Body of pancreas (tissue), 4 donors: ENCODE results near the gene COL9A3. TPM values are rescaled to one million over a fixed set of nuclear protein-coding genes. Genes with fewer than 3 reads are reported as not detected.

Experiments used
- ATAC-seq: fragments of 150-250 bp; one replicate; pipeline ENCODE4 v1.9.1; 2016
- DNase-seq, 4 donors: peaks; one replicate each; pipeline ENCODE4 v3.0.0-alpha.2; 2019
- H3K27ac ChIP-seq, 4 donors: fragments of 200-600 bp; sonication (generic); 1 replicate in 3 of 4; 2 replicates in 1 of 4; pipeline versions ENCODE4 v1.5.1 to v1.6.1; 2016 to 2019; ENCODE audit warnings: mild to moderate bottlenecking in 1 of 4, mixed read lengths in 1 of 4, moderate library complexity in 1 of 4
- H3K27me3 ChIP-seq, 2 donors: fragments of 200-600 bp; sonication (generic); one replicate each; pipeline ENCODE4 v1.6.0; 2016; ENCODE audit warnings: mild to moderate bottlenecking in 1 of 2
- H3K36me3 ChIP-seq, 2 donors: fragments of 200-600 bp; sonication (generic); replicated peaks in 1 of 2; 2 replicates each; pipeline ENCODE4 v1.5.1; 2016; ENCODE audit warnings: low read depth in 2 of 2; ENCODE audit not compliant: insufficient read depth in 1 of 2
- H3K4me1 ChIP-seq: fragments of 200-600 bp; sonication (generic); one replicate; pipeline ENCODE4 v1.6.0; 2016
- H3K4me3 ChIP-seq, 2 donors: fragments of 200-600 bp; sonication (generic); 1 replicate in 1 of 2; 2 replicates in 1 of 2; pipeline ENCODE4 v1.5.1; 2016 to 2019
- H3K9me3 ChIP-seq, 3 donors: fragments of 200-600 bp; sonication (generic); 1 replicate in 2 of 3; 2 replicates in 1 of 3; pipeline ENCODE4 v1.5.1; 2016
- CTCF ChIP-seq, 7 experiments: fragments of 450-650 bp in 4 of 7; fragments of 200-600 bp in 3 of 7; sonication (generic) in 3 of 7; IDR thresholded peaks; one replicate each; pipeline ENCODE4 v1.5.1; 2016 to 2019; ENCODE audit warnings: antibody characterized with exemption in 7 of 7
- POLR2A ChIP-seq, 3 donors: fragments of 450-650 bp; IDR thresholded peaks; one replicate each; pipeline ENCODE4 v1.6.1; 2016; ENCODE audit warnings: antibody characterized with exemption in 3 of 3, mild to moderate bottlenecking in 2 of 3
- WGBS, 2 donors: methylation state at CpG; one replicate each; pipeline ENCODE4 v1.1.5; 2017; 5-methylcytosine and 5-hydroxymethylcytosine counted together
- intact Hi-C: fragments of 100-400 bp; cut with DNase I; formaldehyde crosslinking; loops from one replicate; pipeline ENCODE4 v1.15.1; 2023
- total RNA-seq, 2 donors: library from RNA; depleted of rRNA; stranded (reverse); fragments of >200 nt; gene quantifications; one replicate each; pipeline ENCODE4 v1.1.0, GENCODE V29; 2016

Gene COL9A3
- total RNA-seq, 2 donors from 2014 or later = 25.2 to 69.5 TPM

- Histone ChIP-seq H3K36me3 (peaks cover 0 to 4% of the 10 kb centered on the region in 2 donors), H3K4me3 (no peak overlapping the region), H3K9me3 (no peaks in the 10 kb centered on the region), H3K27ac (no peak overlapping the region), H3K27me3 (no peaks in the 10 kb centered on the region), H3K4me1 (no peaks in the 10 kb centered on the region)
- DNase-seq = no peak
- TF ChIP-seq CTCF (IDR thresholded peaks at IDR 0.05) = no peak
- no peak for TF ChIP-seq POLR2A (IDR thresholded peaks at IDR 0.05)
- 92 to 95% methylated on average over 12 to 13 of the region's 13 CpGs for WGBS, 2 donors
- ATAC-seq = no peak
- intact Hi-C loops = no loop called here
Measured at GRCh38 chr20:62854121-62854520, 37.3 kb downstream of the COL9A3 start.

- TF ChIP-seq POLR2A (IDR thresholded peaks at IDR 0.05) = no peak
- Histone ChIP-seq H3K27me3 (no peaks in the 10 kb centered on the region), H3K4me1 (peaks cover 10% of the 10 kb centered on the region), H3K27ac (no peak overlapping the region), H3K36me3 (peaks cover 0 to 4% of the 10 kb centered on the region in 2 donors), H3K9me3 (no peaks in the 10 kb centered on the region), H3K4me3 (no peak overlapping the region)
- DNase-seq (no peak), ATAC-seq (no peak)
- intact Hi-C loops = no loop called here
- 95 to 99% methylated on average over 4 to 5 of the region's 5 CpGs for WGBS, 2 donors
Measured at GRCh38 chr20:62855120-62855519, 38.3 kb downstream of the COL9A3 start.

- intact Hi-C loops = no loop called here
- TF ChIP-seq CTCF (IDR thresholded peaks at IDR 0.05) (no peak), POLR2A (IDR thresholded peaks at IDR 0.05) (no peak)
- Histone ChIP-seq H3K9me3 (no peaks in the 10 kb centered on the region), H3K27ac (no peak overlapping the region), H3K4me3 (no peak overlapping the region), H3K36me3 (peaks cover 0 to 4% of the 10 kb centered on the region in 2 donors), H3K27me3 (no peaks in the 10 kb centered on the region), H3K4me1 (peaks cover 18% of the 10 kb centered on the region)
- 93 to 94% methylated on average over 19 to 25 of the region's 25 CpGs for WGBS, 2 donors
- ATAC-seq (no peak), DNase-seq (no peak)
Measured at GRCh38 chr20:62856931-62857619, 40.2 kb downstream of the COL9A3 start.

- Histone ChIP-seq H3K36me3 (peaks cover 0 to 2% of the 10 kb centered on the region in 2 donors), H3K4me3 (no peak overlapping the region), H3K27me3 (no peaks in the 10 kb centered on the region), H3K4me1 (peaks cover 19% of the 10 kb centered on the region), H3K9me3 (no peaks in the 10 kb centered on the region), H3K27ac (no peak overlapping the region)
- WGBS, 2 donors = 81 to 89% methylated on average over 19 to 20 of the region's 23 CpGs
- intact Hi-C loops = no loop called here
- ATAC-seq = no peak
- no peak for TF ChIP-seq CTCF (IDR thresholded peaks at IDR 0.05)
- no peak for TF ChIP-seq POLR2A (IDR thresholded peaks at IDR 0.05)
- no peak for DNase-seq
Measured at GRCh38 chr20:62858058-62858830, 41.4 kb downstream of the COL9A3 start.

GRCh38 chr20:62859721-62860120 lies 42.9 kb downstream of the COL9A3 start:
- H3K27me3 ChIP-seq = no peaks in the 10 kb centered on the region
- no peak overlapping the region for H3K27ac ChIP-seq
- intact Hi-C loops = no loop called here
- H3K4me3 ChIP-seq = no peak overlapping the region
- DNase-seq = no peak
- H3K36me3 ChIP-seq = no peaks in the 10 kb centered on the region
- TF ChIP-seq POLR2A (IDR thresholded peaks at IDR 0.05) (no peak), CTCF (IDR thresholded peaks at IDR 0.05) (no peak)
- no peak for ATAC-seq
- peaks cover 19% of the 10 kb centered on the region for H3K4me1 ChIP-seq
- H3K9me3 ChIP-seq = no peaks in the 10 kb centered on the region
- 70% methylated on average over 12 of the region's 12 CpGs for WGBS, 2 donors
